GM10248 (cell line): ENCODE data around the gene SLX9.

Source experiments
- CTCF ChIA-PET: fragments of 300-600 bp; sonication (Branson Sonifier 250); formaldehyde crosslinking; extraction: SDS; loops from one replicate; lab custom pipeline; 2021; ENCODE audit warnings: antibody characterized with exemption; lab: Yijun Ruan, JAX
- POLR2A ChIA-PET: fragments of 350-650 bp; sonication (Branson Sonifier 250); formaldehyde crosslinking; extraction: SDS; loops from one replicate; lab custom pipeline; 2020; ENCODE audit warnings: antibody characterized with exemption; lab: Yijun Ruan, JAX
- DNase-seq: peaks from one replicate; pipeline ENCODE4 v3.0.0; 2012; ENCODE audit errors: extremely low spot score
- TF ChIP-seq, protein P1 (sequence below): IDR thresholded peaks from 2 replicates; pipeline ENCODE4 v1.5.1; 2012; ENCODE audit warnings: mild to moderate bottlenecking, low read depth; ENCODE audit errors: extremely low read depth, missing control alignments, control extremely low read depth

The SLX9 gene

DNA sequence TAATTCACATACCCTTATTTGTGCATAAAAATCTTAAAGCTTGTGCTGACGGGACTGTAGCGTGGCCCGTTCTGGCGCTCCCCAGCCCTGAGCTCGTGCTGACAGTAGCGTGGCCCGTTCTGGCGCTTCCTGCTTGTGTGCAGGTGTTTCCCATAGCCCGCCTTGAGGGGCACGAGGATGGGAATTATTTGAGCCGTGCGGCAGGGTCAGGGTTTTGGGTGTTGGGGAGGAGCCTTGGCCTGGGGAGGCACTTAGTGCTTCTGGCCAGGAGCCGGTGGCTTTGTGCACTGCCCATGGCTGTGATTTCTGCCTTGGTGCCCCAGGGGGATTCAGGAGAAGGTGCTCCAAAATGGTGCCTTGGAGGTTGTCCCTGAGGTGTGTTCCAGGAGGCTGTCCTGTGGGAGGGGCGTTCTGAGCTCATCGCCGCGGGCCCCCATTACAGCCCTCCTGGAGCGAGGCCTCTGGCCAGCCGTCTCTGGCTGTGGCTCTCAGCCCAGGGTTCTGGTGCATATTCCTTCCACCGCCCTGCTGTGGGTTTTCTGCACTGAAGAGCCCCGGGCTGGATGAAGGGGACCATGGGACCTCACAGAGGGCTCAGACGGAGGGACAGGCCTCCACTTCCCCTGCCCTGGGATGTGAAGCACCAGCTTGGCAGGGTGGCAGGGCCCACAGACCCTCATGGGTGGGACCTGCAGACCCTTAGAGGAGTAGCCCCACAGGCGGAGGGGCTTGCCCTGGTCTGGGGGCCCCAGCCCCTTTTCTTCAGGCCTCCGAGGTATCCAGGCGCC lies 6.6 kb downstream of the SLX9 start:
- no peak for DNase-seq
- CTCF ChIA-PET: interaction anchor here (0.9 to 15.6 kb wide), 5 partner anchors 14 to 193 kb away, joined by 3 to 313 read pairs (median 8); no protein-coding TSS in a partner anchor
- TF ChIP-seq, protein P1, sequence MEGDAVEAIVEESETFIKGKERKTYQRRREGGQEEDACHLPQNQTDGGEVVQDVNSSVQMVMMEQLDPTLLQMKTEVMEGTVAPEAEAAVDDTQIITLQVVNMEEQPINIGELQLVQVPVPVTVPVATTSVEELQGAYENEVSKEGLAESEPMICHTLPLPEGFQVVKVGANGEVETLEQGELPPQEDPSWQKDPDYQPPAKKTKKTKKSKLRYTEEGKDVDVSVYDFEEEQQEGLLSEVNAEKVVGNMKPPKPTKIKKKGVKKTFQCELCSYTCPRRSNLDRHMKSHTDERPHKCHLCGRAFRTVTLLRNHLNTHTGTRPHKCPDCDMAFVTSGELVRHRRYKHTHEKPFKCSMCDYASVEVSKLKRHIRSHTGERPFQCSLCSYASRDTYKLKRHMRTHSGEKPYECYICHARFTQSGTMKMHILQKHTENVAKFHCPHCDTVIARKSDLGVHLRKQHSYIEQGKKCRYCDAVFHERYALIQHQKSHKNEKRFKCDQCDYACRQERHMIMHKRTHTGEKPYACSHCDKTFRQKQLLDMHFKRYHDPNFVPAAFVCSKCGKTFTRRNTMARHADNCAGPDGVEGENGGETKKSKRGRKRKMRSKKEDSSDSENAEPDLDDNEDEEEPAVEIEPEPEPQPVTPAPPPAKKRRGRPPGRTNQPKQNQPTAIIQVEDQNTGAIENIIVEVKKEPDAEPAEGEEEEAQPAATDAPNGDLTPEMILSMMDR: no peak
- POLR2A ChIA-PET: no interaction called here

DNA sequence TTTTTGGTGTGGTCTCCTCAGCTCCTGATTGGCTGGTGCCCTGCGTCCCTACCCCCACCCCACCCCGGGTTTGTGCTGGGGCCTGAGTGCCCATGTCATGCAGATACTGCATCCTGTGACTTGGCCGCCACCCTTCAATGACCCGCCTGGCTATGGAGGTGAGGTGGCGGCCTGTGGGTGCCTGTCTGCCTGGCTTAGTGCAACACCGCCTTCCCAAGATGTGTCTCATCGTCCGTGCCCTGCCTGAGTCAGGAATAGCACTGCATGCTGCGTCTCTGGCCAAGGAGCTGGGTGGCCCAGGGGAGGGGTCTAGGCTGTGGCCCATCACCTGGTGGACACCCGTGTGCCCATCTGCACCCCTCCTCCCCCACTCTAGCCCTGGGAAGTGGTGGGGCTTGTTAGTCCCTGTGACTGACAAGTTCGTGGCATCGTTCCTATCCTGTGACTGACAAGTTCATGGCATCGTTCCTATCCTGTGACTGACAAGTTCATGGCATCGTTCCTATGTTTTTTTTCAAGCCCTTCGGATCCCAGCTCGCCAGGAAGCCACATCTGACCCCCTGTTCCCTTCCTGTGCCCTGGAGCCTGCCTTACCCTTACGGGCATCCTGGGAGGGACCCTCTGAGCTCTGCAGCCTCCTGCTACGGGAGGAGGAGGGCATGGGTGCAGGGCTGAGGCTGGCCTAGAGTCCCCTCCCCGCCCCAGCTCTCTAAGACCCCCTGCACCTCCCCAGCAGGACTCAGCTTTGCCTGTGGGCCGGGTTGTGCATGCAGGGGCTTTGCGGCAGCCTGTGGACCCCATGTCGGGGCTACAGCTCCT lies 7.5 kb downstream of the SLX9 start:
- POLR2A ChIA-PET: interaction anchor here (0.6 kb wide), 1 partner anchor 74 kb away, joined by 4 read pairs; the partner anchor contains the start of gene PTTG1IP
- TF ChIP-seq, protein P1: no peak
- DNase-seq: no peak

DNA sequence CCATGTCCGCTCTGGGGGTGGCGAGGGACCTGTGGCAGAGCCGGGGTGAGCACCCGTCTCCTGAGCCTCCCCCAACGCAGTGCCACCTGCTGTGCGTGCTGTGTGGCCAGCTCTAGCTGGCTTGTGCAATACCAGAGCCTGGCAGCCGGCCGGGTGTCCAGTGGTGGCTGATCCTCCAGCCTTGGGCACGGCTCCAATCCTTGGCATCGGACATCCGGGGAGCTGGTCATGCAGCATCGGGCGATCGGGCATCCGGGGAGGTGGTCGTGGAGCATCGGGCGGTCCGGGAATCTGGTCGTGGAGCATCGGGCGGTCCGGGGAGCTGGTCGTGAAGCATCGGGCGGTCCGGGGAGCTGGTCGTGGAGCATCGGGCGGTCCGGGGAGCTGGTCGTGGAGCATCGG lies 8.1 kb downstream of the SLX9 start:
- CTCF ChIA-PET: interaction anchor here (0.8 to 15.6 kb wide), 14 partner anchors 8 to 191 kb away, joined by 3 to 313 read pairs (median 4); partner anchors contain the start of genes PTTG1IP and SLX9

More for the DNA sequence above, 7.5 kb downstream of the SLX9 start:
- CTCF ChIA-PET: interaction anchor here (0.8 to 15.6 kb wide), 10 partner anchors 9 to 192 kb away, joined by 3 to 313 read pairs (median 4); no protein-coding TSS in a partner anchor

DNA sequence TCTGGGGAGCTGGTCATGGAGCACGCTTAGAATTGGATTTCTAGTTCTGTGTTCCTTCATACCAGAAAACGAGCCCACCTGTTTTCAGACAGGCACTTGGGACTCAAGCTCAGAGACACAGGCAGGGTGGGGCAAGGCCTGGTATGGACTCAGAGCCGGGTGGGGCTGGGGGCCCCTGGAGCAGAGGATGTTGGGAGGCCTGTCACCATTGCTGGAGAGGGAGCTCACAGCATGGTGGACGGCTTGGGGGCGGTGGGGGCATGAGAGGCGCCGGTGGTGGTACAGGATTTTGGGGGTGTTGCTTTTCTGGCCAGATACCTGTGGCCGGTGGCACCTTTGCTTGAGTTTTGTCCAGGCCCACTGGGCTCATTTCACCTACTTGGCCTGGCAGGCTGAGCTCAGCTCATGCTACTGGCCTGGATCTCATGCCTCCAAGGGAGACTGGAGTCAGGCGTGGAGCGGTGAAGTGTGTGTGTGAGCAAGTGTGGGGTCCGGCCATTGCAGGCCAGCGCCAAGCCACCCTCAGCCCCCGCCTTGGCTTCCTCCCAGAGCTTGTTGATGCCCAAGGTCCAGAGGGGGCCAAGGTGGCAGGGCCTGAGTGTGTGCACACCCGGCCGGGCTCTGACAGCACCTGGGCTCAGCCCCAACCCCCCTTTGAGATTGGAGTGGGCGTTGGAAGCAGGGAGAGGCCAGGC lies 8.7 kb downstream of the SLX9 start:
- TF ChIP-seq, protein P1: no peak
- DNase-seq: no peak
- CTCF ChIA-PET: interaction anchor here (0.8 to 15.6 kb wide), 17 partner anchors 9 to 190 kb away, joined by 3 to 313 read pairs (median 4); partner anchors contain the start of genes PTTG1IP and SLX9
- POLR2A ChIA-PET: no interaction called here

More for the DNA sequence above, 8.1 kb downstream of the SLX9 start:
- DNase-seq: no peak
- TF ChIP-seq, protein P1: no peak
- POLR2A ChIA-PET: interaction anchor here (0.6 kb wide), 1 partner anchor 74 kb away, joined by 4 read pairs; the partner anchor contains the start of gene PTTG1IP

DNA sequence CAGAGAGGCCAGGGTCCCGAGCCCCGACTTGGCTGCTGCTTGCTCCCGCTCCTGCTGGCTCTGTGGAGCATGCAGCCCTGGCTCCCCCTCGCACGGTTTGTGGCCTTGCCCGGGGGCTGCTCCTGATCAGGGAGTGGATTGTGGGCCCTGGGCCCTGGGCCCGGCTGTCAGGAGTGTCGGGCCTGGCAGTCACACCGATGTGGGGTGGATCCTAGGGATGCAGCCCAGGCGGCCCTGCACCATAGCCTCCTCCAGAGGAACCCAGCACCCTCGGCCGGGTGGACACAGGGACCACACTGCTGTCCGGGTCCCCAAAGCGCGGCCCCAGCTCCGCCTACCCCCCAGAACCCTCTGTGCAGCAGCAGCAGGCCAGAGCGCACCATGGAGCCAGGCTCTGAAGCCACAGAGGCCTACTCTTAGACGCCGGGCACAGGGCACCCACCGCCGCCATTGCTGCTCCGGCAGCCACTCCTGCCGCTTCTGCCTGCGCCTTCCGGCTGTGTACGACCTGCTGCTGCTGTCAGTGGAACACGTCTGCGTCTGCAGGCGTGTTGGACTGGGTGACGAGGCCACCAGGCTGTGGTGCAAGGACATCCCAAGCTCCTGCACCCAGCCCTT lies 9.4 kb downstream of the SLX9 start:
- no peak for DNase-seq
- ChIA-PET CTCF (interaction anchor here (0.8 to 15.6 kb wide), 34 partner anchors 8 to 884 kb away, joined by 3 to 313 read pairs (median 4); partner anchors contain the start of genes ADARB1, PTTG1IP and SLX9), POLR2A (no interaction called here)
- TF ChIP-seq, protein P1: no peak
